Endodermal cell (in vitro differentiated cells): ENCODE data around the gene MCL1. TPM values are rescaled to one million over a fixed set of nuclear protein-coding genes. Genes with fewer than 3 reads are reported as not detected.
A peak's percentile ranks its signal among the peaks of the same experiment; 100 is the strongest.

Experiments used
- DNase-seq: peaks from one replicate; pipeline ENCODE4 v3.0.0-alpha.2; 2017
- H3K27ac ChIP-seq: 2 replicates; pipeline ENCODE4 v1.5.1; 2013; ENCODE audit warnings: mild to moderate bottlenecking, low read depth, low read length, moderate library complexity
- H3K27me3 ChIP-seq: 2 replicates; pipeline ENCODE4 v1.6.1; 2013; ENCODE audit warnings: mild to moderate bottlenecking, low read length, moderate library complexity; ENCODE audit not compliant: insufficient read depth, control insufficient read depth, poor library complexity, severe bottlenecking
- H3K36me3 ChIP-seq: 2 replicates; pipeline ENCODE4 v1.7.0; 2013; ENCODE audit warnings: mild to moderate bottlenecking, low read length, moderate library complexity; ENCODE audit not compliant: control insufficient read depth, insufficient read depth
- H3K4me1 ChIP-seq: one replicate; pipeline ENCODE4 v1.7.0; 2013; ENCODE audit warnings: low read length; ENCODE audit not compliant: control insufficient read depth, insufficient read depth
- H3K4me3 ChIP-seq: 2 replicates; pipeline ENCODE4 v1.5.1; 2013; ENCODE audit warnings: mild to moderate bottlenecking, low read length, moderate library complexity
- H3K9ac ChIP-seq: 2 replicates; pipeline ENCODE4 v1.6.1; 2013; ENCODE audit warnings: mild to moderate bottlenecking, low read length, moderate library complexity; ENCODE audit not compliant: poor library complexity, severe bottlenecking; ENCODE audit errors: extremely low read depth
- H3K9me3 ChIP-seq: 2 replicates; pipeline ENCODE4 v1.6.1; 2013; ENCODE audit warnings: mild to moderate bottlenecking, low read length, moderate library complexity; ENCODE audit not compliant: control insufficient read depth
- H3K27ac Mint-ChIP-seq: 2 replicates; pipeline ENCODE4 v1.8.0; 2020; ENCODE audit warnings: mixed read lengths
- H3K27me3 Mint-ChIP-seq: 2 replicates; pipeline ENCODE4 v1.8.0; 2021; ENCODE audit warnings: mild to moderate bottlenecking, mixed read lengths; ENCODE audit not compliant: insufficient read depth
- H3K36me3 Mint-ChIP-seq: 2 replicates; pipeline ENCODE4 v1.8.0; 2020; ENCODE audit warnings: low read depth, mixed read lengths
- H3K4me1 Mint-ChIP-seq: 2 replicates; pipeline ENCODE4 v1.8.0; 2020; ENCODE audit warnings: mixed read lengths
- H3K4me3 Mint-ChIP-seq: 2 replicates; pipeline ENCODE4 v1.8.0; 2020; ENCODE audit warnings: mild to moderate bottlenecking, moderate library complexity, mixed read lengths
- H3K9me3 Mint-ChIP-seq: 2 replicates; pipeline ENCODE4 v1.8.0; 2020; ENCODE audit warnings: mild to moderate bottlenecking, mixed read lengths
- CTCF ChIP-seq: fragments of 200-600 bp; sonication (generic); conservative IDR thresholded peaks from 2 replicates; pipeline ENCODE4 v1.5.0; 2021; ENCODE audit warnings: antibody characterized with exemption, mild to moderate bottlenecking
- WGBS, 2 experiments: methylation state at CpG; one replicate each; pipeline versions ENCODE4 v1.1.5 to v1.1.7; 2013; ENCODE audit warnings: missing lambda C conversion rate in 2 of 2, mixed read lengths in 1 of 2; ENCODE audit not compliant: insufficient coverage in 1 of 2, insufficient read length in 1 of 2; 5-methylcytosine and 5-hydroxymethylcytosine counted together
- total RNA-seq, 2 donors: library from RNA; stranded (reverse); fragmentation: NEBNext Ultra II Directional in 1 of 2; extraction: Animal tissue kit (Norgen Biotek cat#: 25700) in 1 of 2; gene quantifications; 2 replicates in 1 of 2; 3 replicates in 1 of 2; pipeline ENCODE4 v1.2.1, GENCODE V29; 2021

Gene MCL1
- total RNA-seq, 2 donors from 2014 or later: 133 to 173 TPM

GRCh38 chr1:150553392-150554085 is 25.9 kb downstream of the MCL1 start:
- no peak overlapping the region for H3K9ac ChIP-seq
- no peaks in the 10 kb centered on the region for H3K27me3 ChIP-seq
- H3K4me3 ChIP-seq: no peak overlapping the region
- Mint-ChIP-seq H3K36me3 (peaks cover 2% of the 10 kb centered on the region), H3K27me3 (peaks cover 15% of the 10 kb centered on the region), H3K9me3 (no peaks in the 10 kb centered on the region), H3K27ac (no peak overlapping the region), H3K4me3 (no peak overlapping the region), H3K4me1 (peaks cover 11% of the 10 kb centered on the region)
- H3K36me3 ChIP-seq: peaks cover 7% of the 10 kb centered on the region
- peaks cover 3% of the 10 kb centered on the region for H3K4me1 ChIP-seq
- TF ChIP-seq CTCF: no peak
- no peak for DNase-seq
- no peak overlapping the region for H3K27ac ChIP-seq
- H3K9me3 ChIP-seq: no peaks in the 10 kb centered on the region
- WGBS, 2 experiments: 93% methylated on average over 9 to 23 of the region's 23 CpGs

GRCh38 chr1:150552911-150553289 is 26.5 kb downstream of the MCL1 start:
- H3K36me3 ChIP-seq: peaks cover 7% of the 10 kb centered on the region
- H3K4me3 ChIP-seq: no peak overlapping the region
- no peaks in the 10 kb centered on the region for H3K27me3 ChIP-seq
- DNase-seq: no peak
- H3K9me3 Mint-ChIP-seq: no peaks in the 10 kb centered on the region
- no peak overlapping the region for H3K4me3 Mint-ChIP-seq
- H3K9me3 ChIP-seq: no peaks in the 10 kb centered on the region
- H3K9ac ChIP-seq: no peak overlapping the region
- H3K36me3 Mint-ChIP-seq: peaks cover 2% of the 10 kb centered on the region
- H3K27ac Mint-ChIP-seq: no peak overlapping the region
- TF ChIP-seq CTCF: no peak
- WGBS, 2 experiments: 92 to 96% methylated on average over 4 to 12 of the region's 12 CpGs
- H3K4me1 Mint-ChIP-seq: peaks cover 11% of the 10 kb centered on the region
- H3K4me1 ChIP-seq: peaks cover 3% of the 10 kb centered on the region
- H3K27ac ChIP-seq: no peak overlapping the region
- H3K27me3 Mint-ChIP-seq: peaks cover 20% of the 10 kb centered on the region

GRCh38 chr1:150552128-150552910 is 27.1 kb downstream of the MCL1 start:
- peaks cover 7% of the 10 kb centered on the region for H3K36me3 ChIP-seq
- Mint-ChIP-seq H3K36me3 (peaks cover 2% of the 10 kb centered on the region), H3K27me3 (peaks cover 22% of the 10 kb centered on the region), H3K4me1 (peaks cover 11% of the 10 kb centered on the region), H3K27ac (no peak overlapping the region), H3K9me3 (no peaks in the 10 kb centered on the region), H3K4me3 (no peak overlapping the region)
- H3K9me3 ChIP-seq: no peaks in the 10 kb centered on the region
- TF ChIP-seq CTCF: no peak
- H3K9ac ChIP-seq: no peak overlapping the region
- H3K4me3 ChIP-seq: no peak overlapping the region
- no peak overlapping the region for H3K27ac ChIP-seq
- H3K27me3 ChIP-seq: no peaks in the 10 kb centered on the region
- peaks cover 3% of the 10 kb centered on the region for H3K4me1 ChIP-seq
- peak; percentile 65 for DNase-seq
- 71 to 75% methylated on average over 7 to 13 of the region's 13 CpGs for WGBS, 2 experiments
